ENCODE data around the gene PRIM2.
"Not testable (repeated sequence)": the region's sequence is repeated elsewhere in the genome, so short reads cannot be mapped to it uniquely, and the experiment has no call there.

Gene PRIM2

GRCh38 chr6:57310095-57310816 is 7.2 kb upstream of the PRIM2 start:
- not testable (repeated sequence) for DNase-seq

GRCh38 chr6:57310817-57311157 is 6.6 kb upstream of the PRIM2 start:
- DNase-seq, result no peak

GRCh38 chr6:57311300-57312003 is 6.0 kb upstream of the PRIM2 start:
- DNase-seq, result not testable (repeated sequence)

DNA sequence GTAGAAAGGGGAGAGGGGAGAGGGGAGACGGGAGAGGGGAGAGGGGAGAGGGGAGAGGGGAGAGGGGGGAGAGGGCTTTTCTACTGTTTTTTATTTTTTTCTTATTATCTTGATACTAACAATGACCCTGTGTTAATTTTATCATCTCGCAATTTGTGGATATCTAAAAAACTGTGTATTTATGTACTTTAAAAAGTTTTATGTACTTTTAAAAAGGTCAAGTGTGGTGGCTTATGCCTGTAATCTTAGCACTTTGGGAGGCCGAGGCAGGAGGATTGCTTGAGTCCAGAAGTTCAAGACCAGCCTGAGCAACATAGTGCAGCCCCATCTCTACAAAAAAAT is 5.5 kb upstream of the PRIM2 start:
- DNase-seq, result no peak

GRCh38 chr6:57313009-57313408 is 4.4 kb upstream of the PRIM2 start:
- no peak for DNase-seq

- DNase-seq, result peak; percentile 79
Measured at GRCh38 chr6:57313711-57314471, 3.5 kb upstream of the PRIM2 start.

GRCh38 chr6:57315111-57315510 is 2.3 kb upstream of the PRIM2 start:
- no peak for DNase-seq

GRCh38 chr6:57315851-57316250 is 1.6 kb upstream of the PRIM2 start:
- DNase-seq, result no peak

DNA sequence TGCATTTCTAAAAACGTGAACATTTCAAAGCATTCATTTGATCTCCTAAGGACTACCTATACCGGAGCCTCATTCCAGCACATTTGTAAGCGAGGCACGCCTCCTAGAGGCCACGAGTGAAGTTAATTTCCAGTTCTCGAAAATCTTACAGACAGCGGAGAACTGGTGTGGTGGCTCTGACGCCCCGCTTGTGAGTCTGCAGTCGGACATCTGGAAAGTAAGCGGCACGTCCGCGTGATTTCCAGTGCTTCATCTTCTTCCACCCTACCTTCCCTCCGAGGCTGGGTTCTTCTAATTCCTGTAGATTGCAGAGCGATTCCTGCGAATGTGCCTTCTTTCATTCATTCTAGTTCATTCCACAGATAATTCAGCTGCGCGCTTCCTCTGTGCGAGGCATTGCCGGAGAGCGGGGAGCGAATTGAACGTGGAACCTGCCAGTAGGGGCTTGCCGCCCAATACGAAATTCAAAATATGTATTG is 810 bp upstream of the PRIM2 start:
- DNase-seq, result peak; percentile 74

DNA sequence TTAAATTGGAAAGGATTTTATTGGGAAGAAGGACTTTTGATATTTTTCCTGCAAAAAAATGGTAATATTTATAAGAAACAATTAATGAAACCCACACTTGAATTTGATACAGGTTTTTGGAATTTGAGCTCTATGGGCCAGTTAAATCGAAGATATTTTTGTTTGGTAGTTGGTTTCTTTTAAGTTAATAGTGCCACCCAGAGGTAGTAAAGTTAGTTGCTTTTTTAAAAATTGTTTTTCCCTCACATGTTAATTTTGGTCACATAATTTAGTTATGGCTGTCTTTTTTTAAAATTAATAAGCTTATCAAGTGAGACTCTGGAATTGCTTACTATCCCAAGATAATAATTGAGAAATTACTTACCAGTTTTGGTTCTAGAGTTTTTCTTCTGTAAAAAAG is 7.1 kb downstream of the PRIM2 start:
- DNase-seq, result no peak

DNA sequence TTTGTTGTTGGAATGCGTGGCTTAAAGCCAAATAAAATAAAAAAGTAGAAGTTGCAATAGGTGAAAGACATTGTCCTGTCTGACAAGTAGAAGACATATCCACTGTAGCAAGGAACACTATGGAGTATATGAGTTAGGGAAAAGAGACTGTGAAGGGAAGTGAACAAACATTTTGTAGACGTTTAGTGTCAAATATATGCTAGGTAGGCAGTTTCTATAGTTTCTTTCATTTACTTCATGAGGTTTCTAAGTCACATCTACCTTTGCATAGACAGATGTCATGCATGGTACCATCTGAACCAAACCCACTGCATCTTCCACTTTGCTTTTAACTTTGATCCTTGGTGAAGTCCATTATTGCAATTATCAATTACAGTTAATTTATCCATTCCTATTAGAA is 9.9 kb downstream of the PRIM2 start:
- no peak for DNase-seq

DNA sequence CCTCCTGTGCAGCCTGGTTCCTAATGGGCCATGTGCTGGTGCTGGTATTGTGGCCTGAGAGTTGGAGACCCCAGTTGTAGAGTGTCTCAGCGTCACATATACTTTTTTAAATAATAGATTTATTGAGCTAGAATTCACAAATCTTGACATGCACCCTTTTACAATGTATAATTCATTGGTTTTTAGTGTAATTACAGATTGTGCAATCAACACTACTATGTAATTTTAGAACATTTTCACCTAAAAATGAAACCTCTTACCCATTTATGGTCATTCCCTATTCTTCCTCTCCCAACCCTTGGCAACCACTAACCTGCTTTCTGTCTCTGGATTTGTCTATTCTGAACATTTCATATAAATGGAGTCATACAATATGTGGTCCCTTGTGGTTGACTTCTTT is 10.6 kb downstream of the PRIM2 start:
- DNase-seq, result no peak

DNA sequence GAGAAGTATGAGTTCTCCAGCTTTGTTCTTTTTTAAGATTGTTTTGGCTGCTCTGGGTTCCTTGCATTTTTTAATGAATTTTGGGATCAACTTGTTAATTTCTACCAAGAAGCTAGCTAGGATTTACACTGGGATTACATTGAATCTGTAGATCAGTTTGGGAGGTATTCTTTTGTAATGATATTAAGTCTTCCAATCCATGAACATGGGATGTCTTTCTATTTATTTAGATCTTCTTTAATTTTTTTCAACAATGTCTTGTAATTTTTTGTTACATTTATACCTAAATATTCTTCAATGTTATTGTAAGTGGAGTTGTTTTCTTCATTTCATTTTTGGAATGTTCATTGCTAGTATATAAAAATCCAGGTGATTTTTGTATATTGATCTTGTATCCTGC is 12.5 kb downstream of the PRIM2 start:
- DNase-seq, result no peak

DNA sequence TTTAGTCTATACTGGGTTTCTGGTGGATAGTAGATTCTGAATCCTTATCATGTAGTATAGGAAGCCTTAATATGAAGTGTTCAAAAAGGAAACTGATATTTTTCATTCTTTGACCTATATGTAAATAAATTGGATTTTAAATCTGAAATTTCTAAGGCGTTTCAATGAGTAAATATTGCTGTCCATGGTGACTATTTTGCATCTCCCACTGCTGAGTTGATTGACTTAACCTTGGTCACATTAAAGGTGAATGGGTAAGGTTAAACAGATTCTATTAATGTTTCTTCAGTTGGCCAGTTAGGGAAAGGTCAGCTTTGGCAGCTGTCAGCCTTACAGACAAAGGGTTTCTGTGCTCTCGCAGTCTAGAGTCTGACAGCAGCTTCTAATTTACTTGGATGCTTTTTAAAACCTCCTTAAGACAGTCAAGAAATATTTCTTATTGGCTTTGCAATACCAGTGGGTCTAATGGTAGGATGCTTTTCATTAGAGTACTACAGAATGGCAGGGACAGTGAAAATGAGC is 24.8 kb downstream of the PRIM2 start:
- DNase-seq, result no peak

DNA sequence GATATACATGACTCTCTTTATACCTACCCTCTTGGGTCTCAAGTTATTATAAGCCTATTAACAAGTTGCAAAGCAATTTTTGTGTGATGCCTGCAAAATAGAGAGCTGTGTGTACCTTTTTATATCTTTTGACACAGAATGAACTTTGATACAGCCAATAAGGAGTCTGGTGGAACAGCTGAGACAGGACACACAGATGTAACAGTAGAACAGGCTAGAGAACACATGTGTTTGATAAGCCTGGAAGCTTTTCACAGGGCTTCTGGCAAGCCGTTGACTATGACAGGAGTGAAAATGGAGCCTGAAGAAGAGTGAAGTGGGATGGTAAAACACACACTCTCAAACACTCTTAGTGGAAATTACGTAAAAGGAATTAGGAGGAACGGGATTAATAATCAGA is 25.9 kb downstream of the PRIM2 start:
- DNase-seq, result not testable (repeated sequence)

DNA sequence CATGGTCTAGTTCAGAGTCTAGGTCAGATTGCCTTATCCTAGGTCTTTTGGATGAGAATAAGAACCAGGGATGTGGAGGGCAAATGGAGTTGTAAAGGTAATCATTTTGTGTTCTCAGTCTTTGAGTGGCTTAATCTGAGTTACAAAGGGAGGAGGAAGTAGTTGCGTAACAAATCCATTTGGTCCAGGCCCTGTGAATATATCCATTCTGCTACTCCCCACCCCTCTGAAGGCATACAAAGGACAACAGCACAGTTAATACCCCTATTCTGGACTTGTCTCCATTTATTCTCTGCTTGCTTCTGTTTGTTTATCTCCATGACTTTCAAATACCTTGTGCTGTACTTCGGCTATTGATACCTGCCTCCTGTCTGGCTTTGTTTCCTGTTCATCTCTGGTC is 29.3 kb downstream of the PRIM2 start:
- not testable (repeated sequence) for DNase-seq

DNA sequence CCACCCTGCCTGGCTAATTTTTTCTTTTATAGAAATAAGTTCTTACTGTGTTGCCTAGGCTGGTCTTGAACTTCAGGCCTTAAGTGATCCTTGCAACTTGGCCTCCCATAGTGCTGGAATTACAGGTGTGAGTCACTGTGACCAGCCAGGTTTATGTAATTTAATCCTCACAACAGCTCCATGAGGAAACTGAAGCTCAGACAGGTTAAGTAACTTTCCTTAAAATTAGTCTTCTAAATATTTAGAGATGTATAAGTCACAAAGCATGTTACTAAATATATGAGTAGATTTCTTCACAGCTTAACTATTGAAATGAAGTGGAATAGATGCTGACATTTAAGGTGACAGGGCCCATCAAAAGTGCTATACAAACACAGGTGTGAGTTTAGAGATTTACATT is 30.2 kb downstream of the PRIM2 start:
- not testable (repeated sequence) for DNase-seq

GRCh38 chr6:57350443-57350842 is 33.0 kb downstream of the PRIM2 start:
- DNase-seq, result not testable (repeated sequence)

GRCh38 chr6:57352596-57352995 is 35.2 kb downstream of the PRIM2 start:
- DNase-seq, result not testable (repeated sequence)

DNA sequence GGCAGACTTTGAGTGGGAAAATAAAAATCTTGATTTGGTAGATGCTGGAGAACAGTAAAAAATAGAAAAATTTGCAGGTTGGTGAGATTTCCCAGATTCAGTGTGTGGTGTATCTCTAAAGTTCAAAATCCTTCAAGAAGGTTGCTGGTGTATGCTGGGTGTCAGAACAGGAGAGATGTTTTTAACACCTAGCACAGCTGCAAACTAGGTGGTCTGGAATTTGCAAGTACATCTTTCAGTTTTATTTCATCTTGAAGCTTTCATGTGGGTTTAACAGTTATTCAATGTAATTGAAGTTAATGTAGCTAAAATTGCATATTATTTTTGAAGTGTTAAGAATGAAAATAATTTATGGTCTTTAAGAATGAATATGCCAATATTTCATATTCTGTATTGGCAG is 40.9 kb downstream of the PRIM2 start:
- not testable (repeated sequence) for DNase-seq

DNA sequence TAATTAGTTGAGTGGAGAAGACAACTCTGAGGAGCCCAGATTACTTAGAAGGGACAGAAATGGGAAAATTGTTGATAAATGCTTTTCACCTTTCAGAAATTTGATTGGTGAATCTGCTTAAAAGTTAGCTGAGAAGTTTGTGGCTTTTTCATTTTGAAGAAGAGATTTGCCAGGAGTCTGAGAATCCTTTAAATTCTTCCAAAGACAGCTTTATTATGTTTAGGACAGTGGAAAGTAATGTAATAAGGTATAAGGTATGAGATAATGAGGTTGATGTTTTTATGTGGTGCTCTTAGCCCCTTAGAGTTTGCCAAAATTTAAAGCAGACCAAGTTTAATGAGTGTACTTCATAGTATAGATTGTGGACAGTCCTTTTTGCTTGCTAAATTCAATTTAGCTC is 42.3 kb downstream of the PRIM2 start:
- DNase-seq, result not testable (repeated sequence)

DNA sequence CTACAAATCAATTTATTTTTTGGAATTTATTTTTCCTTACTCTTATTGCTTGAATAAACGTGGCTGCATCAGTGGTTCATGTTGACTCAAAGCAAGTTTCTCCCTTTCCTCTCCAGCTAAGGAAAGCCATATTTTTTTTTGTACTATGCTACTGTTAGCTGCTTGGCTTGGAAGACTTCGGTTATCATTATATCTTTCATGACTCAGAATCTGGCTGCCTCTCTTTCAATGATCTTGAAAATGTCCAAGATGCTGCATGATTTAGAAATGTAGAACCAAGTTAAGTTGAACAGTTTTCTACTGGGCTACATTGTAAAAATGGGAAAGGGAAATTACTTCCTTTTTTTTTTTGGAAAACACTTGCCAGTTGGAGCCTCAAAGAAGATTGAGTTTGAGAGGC is 44.9 kb downstream of the PRIM2 start:
- DNase-seq, result not testable (repeated sequence)

- not testable (repeated sequence) for DNase-seq
Measured at GRCh38 chr6:57365076-57365583, 47.7 kb downstream of the PRIM2 start.

Data from T1000 (cell line).